Measurements from ENCODE around the gene LIPI.

DNA sequence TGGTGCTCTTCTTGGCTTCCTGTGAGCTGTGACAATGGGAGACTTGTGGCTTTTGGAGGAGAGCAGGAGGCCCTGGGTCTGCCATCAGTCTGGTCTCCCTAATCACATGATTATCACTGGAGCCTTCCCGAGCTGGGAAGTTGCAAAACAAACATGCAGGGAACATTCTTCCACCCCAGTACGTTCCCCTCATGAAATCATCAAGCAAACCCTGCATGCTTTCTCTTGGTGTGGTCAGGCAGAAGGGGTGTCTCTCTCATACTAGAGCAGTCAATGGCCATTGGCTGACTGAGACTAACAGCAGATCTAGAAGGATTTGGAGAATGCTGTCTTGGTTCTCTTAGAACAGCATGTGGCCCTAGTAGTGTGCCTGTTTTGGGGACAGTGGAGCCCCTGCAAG, 111.2 kb downstream of the LIPI start:
- TF ChIP-seq EZH2 (IDR thresholded peaks at IDR 0.05; ENCODE audit: insufficient read depth, poor library complexity, severe bottlenecking) (no peak), EZH2phosphoT487 (IDR thresholded peaks at IDR 0.05; ENCODE audit: insufficient read depth, low read depth) (no peak)

All from GM23248 (cell line).